Left ventricle myocardium inferior (tissue), 1 donor: ENCODE results near the gene ZNF488. TPM values are rescaled to one million over a fixed set of nuclear protein-coding genes. Genes with fewer than 3 reads are reported as not detected.

Source experiments
- DNase-seq: peaks from one replicate; pipeline ENCODE4 v3.0.0-alpha.2; 2020
- H3K27ac ChIP-seq: fragments of 200-600 bp; replicated peaks from 2 replicates; pipeline ENCODE4 v1.8.0; 2021
- H3K27me3 ChIP-seq: fragments of 200-600 bp; 2 replicates; pipeline ENCODE4 v1.8.0; 2021; ENCODE audit warnings: low read depth
- H3K36me3 ChIP-seq: fragments of 200-600 bp; 2 replicates; pipeline ENCODE4 v1.8.0; 2021
- H3K4me1 ChIP-seq: fragments of 200-600 bp; 2 replicates; pipeline ENCODE4 v1.8.0; 2021
- H3K4me3 ChIP-seq: fragments of 200-600 bp; 2 replicates; pipeline ENCODE4 v1.8.0; 2021; ENCODE audit warnings: mild to moderate bottlenecking, moderate library complexity
- H3K9me3 ChIP-seq: fragments of 200-600 bp; replicated peaks from 2 replicates; pipeline ENCODE4 v1.8.0; 2021
- intact Hi-C: fragments of 100-400 bp; cut with micrococcal nuclease; formaldehyde crosslinking; loops from one replicate; pipeline ENCODE4 v1.11.0; 2022
- total RNA-seq: library from RNA; stranded (reverse); fragmentation: NEBNext Ultra II Directional; extraction: Animal tissue kit (Norgen Biotek cat#: 25700); gene quantifications from one replicate; pipeline ENCODE4 v1.2.1, GENCODE V29; 2021
- TF ChIP-seq, protein P1 (sequence below): fragments of 200-600 bp; IDR thresholded peaks from 2 replicates; pipeline ENCODE4 v1.8.0; 2021; ENCODE audit warnings: antibody characterized with exemption, mild to moderate bottlenecking, borderline replicate concordance
- donor health status: DM: no; HTN: yes; CAD: no; lungs with severe emphysema.

The ZNF488 gene
- total RNA-seq, 1 donor from 2014 or later, result 0.05 TPM

- H3K4me1 ChIP-seq, result peaks cover 9% of the 10 kb centered on the region
- H3K27me3 ChIP-seq, result peaks cover 12% of the 10 kb centered on the region
- no peak overlapping the region for H3K27ac ChIP-seq
- H3K36me3 ChIP-seq, result no peaks in the 10 kb centered on the region
- H3K4me3 ChIP-seq, result no peak overlapping the region
- intact Hi-C loops, result loop anchor here (10.0 kb wide), 1 partner anchor 291 kb away; no protein-coding TSS in a partner anchor
- TF ChIP-seq, protein P1, sequence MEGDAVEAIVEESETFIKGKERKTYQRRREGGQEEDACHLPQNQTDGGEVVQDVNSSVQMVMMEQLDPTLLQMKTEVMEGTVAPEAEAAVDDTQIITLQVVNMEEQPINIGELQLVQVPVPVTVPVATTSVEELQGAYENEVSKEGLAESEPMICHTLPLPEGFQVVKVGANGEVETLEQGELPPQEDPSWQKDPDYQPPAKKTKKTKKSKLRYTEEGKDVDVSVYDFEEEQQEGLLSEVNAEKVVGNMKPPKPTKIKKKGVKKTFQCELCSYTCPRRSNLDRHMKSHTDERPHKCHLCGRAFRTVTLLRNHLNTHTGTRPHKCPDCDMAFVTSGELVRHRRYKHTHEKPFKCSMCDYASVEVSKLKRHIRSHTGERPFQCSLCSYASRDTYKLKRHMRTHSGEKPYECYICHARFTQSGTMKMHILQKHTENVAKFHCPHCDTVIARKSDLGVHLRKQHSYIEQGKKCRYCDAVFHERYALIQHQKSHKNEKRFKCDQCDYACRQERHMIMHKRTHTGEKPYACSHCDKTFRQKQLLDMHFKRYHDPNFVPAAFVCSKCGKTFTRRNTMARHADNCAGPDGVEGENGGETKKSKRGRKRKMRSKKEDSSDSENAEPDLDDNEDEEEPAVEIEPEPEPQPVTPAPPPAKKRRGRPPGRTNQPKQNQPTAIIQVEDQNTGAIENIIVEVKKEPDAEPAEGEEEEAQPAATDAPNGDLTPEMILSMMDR, result no peak
- DNase-seq, result no peak
- no peaks in the 10 kb centered on the region for H3K9me3 ChIP-seq
These were observed 68.0 kb downstream of the ZNF488 start for GRCh38 chr10:47316131-47316530.

Other genes with a start within 250 kb of the ZNF488 start
- gene GDF10, start 84.1 kb downstream of the ZNF488 start, total RNA-seq, result 0.22 TPM
- gene GDF2, start 61.8 kb downstream of the ZNF488 start, total RNA-seq, result not detected
- not detected for gene RBP3, start 35.9 kb downstream of the ZNF488 start, total RNA-seq
- not detected for gene ANXA8, start 99.8 kb upstream of the ZNF488 start, total RNA-seq
- not detected for gene FAM25G, start 107.4 kb upstream of the ZNF488 start, total RNA-seq
- 1.6 TPM for gene AGAP9, start 139.3 kb upstream of the ZNF488 start, total RNA-seq